NB4 (cell line): ENCODE results near the gene FAM24A.

Experiments used
- MYC ChIP-seq: IDR thresholded peaks from 2 replicates; pipeline ENCODE4 v1.6.1; 2011; ENCODE audit warnings: low read depth, low read length
- TF ChIP-seq, protein P1 (sequence below): IDR thresholded peaks from one replicate; pipeline ENCODE4 v1.5.1; 2012; ENCODE audit warnings: low read depth, low read length

DNA sequence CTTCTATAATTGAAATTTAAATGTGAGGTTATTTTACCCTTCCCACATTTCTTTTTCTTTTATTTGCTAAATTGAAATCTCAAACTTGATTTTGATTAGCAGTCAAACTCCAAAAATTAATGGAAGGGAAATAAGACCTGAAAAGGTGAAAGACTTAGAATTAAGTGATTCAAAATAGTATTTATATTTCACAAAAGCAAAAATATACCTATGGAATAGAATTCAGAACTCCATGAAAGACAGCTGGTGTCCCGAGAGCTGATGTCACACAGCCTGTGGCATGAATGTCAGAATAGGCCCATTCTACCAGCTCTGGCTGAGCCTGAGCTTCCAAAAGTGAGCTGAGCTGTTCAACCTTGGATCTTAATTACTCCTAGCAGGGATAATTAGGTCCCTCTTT, at the start of gene FAM24A:
- TF ChIP-seq, protein P1, sequence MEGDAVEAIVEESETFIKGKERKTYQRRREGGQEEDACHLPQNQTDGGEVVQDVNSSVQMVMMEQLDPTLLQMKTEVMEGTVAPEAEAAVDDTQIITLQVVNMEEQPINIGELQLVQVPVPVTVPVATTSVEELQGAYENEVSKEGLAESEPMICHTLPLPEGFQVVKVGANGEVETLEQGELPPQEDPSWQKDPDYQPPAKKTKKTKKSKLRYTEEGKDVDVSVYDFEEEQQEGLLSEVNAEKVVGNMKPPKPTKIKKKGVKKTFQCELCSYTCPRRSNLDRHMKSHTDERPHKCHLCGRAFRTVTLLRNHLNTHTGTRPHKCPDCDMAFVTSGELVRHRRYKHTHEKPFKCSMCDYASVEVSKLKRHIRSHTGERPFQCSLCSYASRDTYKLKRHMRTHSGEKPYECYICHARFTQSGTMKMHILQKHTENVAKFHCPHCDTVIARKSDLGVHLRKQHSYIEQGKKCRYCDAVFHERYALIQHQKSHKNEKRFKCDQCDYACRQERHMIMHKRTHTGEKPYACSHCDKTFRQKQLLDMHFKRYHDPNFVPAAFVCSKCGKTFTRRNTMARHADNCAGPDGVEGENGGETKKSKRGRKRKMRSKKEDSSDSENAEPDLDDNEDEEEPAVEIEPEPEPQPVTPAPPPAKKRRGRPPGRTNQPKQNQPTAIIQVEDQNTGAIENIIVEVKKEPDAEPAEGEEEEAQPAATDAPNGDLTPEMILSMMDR = no peak
- no peak for TF ChIP-seq MYC
